GM10248 (cell line): ENCODE results near the gene ZPR1.

Experiments used
- CTCF ChIA-PET: fragments of 300-600 bp; sonication (Branson Sonifier 250); formaldehyde crosslinking; extraction: SDS; loops from one replicate; lab custom pipeline; 2021; ENCODE audit warnings: antibody characterized with exemption; lab: Yijun Ruan, JAX
- POLR2A ChIA-PET: fragments of 350-650 bp; sonication (Branson Sonifier 250); formaldehyde crosslinking; extraction: SDS; loops from one replicate; lab custom pipeline; 2020; ENCODE audit warnings: antibody characterized with exemption; lab: Yijun Ruan, JAX
- DNase-seq: peaks from one replicate; pipeline ENCODE4 v3.0.0; 2012; ENCODE audit errors: extremely low spot score
- TF ChIP-seq, protein P1 (sequence below): IDR thresholded peaks from 2 replicates; pipeline ENCODE4 v1.5.1; 2012; ENCODE audit warnings: mild to moderate bottlenecking, low read depth; ENCODE audit errors: extremely low read depth, missing control alignments, control extremely low read depth

ZPR1 gene

DNA sequence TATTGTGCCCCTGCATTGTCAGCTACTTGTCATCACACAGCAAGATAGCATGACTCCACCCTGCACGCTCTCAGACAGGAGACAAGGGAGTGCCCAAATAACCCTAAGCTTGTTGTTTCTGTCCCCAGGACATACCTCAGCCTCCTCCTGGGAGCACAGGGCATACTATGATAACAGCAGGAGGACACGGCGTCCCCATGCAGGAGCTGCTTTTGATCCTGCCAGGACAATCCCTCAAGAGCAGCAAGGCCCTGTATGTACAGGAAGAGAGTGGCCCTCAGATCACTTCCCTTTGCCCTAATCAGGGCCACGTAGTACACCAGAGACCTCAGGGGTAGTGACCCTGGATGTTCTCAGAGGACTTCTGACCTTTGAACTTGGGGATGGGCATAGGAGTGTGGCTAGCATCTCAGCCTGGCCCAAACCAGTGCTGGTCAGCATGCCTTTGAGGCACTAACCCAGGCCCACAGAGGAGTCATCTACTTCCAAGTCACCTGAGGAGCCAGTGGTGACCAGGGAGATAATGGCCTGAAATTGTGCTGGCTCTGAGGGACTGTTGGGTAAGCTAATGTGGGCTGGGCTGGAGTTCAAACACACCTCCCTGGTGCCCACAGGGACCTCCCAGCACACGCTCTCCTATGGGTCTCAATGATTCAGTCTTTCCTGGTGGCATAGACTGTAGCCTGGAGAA, 26.1 kb upstream of the ZPR1 start:
- POLR2A ChIA-PET = no interaction called here
- TF ChIP-seq, protein P1, sequence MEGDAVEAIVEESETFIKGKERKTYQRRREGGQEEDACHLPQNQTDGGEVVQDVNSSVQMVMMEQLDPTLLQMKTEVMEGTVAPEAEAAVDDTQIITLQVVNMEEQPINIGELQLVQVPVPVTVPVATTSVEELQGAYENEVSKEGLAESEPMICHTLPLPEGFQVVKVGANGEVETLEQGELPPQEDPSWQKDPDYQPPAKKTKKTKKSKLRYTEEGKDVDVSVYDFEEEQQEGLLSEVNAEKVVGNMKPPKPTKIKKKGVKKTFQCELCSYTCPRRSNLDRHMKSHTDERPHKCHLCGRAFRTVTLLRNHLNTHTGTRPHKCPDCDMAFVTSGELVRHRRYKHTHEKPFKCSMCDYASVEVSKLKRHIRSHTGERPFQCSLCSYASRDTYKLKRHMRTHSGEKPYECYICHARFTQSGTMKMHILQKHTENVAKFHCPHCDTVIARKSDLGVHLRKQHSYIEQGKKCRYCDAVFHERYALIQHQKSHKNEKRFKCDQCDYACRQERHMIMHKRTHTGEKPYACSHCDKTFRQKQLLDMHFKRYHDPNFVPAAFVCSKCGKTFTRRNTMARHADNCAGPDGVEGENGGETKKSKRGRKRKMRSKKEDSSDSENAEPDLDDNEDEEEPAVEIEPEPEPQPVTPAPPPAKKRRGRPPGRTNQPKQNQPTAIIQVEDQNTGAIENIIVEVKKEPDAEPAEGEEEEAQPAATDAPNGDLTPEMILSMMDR = no peak
- CTCF ChIA-PET = interaction anchor here (0.6 to 2.6 kb wide), 4 partner anchors 9 to 29 kb away, joined by 3 to 14 read pairs (median 4); partner anchors contain the start of genes APOA4 and APOA5
- DNase-seq = no peak

DNA sequence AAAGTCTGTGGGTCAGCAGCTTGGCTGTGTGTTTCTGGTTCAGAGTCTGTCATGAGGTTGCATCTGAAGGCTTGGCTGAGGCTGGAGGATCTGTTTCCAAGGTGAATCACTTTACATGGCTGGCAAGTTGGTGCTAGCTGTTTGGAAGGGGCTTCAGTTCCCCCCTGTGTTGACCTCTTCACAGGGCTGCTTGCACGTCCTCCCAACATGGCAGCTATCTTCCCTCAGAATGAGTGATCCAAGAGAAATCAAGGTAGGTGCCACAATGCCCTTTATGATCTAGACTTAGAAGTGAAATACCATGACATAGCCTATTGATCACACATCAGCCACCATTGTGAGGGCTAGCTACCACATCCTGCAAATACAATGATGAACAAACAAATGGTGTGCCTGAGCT, 25.3 kb upstream of the ZPR1 start:
- POLR2A ChIA-PET = no interaction called here
- CTCF ChIA-PET = interaction anchor here (0.6 to 2.6 kb wide), 8 partner anchors 10 to 67 kb away, joined by 3 to 14 read pairs (median 4); partner anchors contain the start of genes APOA4 and APOA5
- TF ChIP-seq, protein P1 = no peak
- DNase-seq = no peak

DNA sequence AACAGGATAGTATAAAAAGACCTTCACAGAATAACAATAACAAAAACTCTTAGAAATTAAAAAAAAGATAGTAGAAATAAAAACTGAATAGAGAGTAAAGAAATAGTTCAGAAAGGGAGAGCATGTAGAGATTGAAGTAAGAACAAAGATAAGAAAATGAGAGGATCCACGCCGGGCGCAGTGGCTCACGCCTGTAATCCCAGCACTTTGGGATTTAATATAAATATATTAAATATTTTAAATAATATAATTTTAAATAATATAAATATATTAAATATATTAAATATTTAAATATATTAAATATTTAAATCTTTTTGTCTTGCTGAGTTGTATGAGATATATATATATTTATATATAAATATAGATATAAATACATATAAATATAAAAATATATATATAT, 24.3 kb upstream of the ZPR1 start:
- no peak for DNase-seq
- ChIA-PET CTCF (interaction anchor here (0.9 to 2.0 kb wide), 6 partner anchors 11 to 68 kb away, joined by 3 to 5 read pairs (median 4); partner anchors contain the start of gene APOA4), POLR2A (no interaction called here)
- TF ChIP-seq, protein P1 = no peak

DNA sequence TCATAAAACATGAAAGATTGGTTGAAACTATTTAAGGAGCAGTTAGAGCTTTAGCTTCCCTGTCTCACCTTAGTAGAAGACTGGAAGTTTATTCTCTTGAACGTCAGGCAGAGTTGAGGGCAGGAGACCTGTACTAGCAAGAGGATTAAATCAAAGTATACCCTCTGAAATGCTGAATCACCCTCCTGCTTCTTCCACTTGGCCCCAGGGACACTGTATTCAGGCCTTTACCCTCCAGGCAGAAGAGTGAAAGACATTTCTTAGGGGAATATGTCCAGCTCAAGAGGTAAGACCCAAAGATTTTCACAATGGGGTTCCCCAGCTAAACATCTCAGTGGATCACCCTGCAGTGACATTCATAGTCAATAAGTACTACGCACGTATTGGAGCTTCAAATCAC, 23.4 kb upstream of the ZPR1 start:
- POLR2A ChIA-PET = no interaction called here
- TF ChIP-seq, protein P1 = no peak
- DNase-seq = no peak
- CTCF ChIA-PET = interaction anchor here (1.3 to 2.2 kb wide), 4 partner anchors 15 to 294 kb away, joined by 5 to 8 read pairs (median 6); partner anchors contain the start of gene APOA5

DNA sequence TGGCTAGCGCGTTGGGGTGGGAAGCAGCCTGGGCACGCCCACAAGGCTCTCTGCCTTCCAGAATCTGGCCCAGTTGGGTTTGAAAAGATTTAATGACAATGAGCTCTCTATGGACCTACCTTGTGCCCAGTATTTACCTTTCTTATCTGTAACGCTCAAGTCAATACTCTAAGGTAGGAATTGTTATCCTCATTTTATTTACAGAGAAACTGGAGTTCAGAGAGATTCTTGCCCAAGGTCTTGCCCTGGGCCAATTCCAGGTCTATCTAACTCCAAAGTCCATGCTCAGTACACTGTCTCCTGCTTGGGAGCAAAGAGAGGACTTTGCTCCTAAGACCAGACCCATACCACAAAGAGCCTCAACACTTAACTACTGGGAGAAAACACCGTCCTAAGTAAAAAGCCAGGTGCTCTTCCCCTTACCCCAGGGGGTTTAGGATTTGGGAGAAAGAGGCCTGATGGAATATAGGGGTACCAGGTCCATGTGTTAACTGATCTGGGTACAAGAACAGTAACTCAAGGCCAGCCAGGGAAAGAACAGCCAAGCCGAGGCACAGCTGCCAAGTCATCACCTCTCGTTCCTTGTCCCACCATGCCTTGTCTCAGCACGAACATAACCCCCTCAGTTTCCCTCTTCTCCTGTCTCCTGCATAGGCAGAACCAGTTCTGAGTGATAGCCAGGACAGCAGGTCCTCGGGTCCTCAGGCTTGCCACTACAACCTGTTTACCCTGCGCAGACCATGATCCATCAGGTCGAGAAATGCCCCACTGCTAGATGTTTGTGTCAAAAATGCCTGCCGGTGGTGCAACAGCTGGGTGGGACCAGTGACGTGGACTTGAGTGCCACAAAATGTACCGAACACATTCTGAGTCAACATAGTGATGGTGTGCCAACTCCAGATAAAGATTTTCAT, 20.7 kb upstream of the ZPR1 start:
- TF ChIP-seq, protein P1 = no peak
- POLR2A ChIA-PET = no interaction called here
- no peak for DNase-seq
- CTCF ChIA-PET = no interaction called here

DNA sequence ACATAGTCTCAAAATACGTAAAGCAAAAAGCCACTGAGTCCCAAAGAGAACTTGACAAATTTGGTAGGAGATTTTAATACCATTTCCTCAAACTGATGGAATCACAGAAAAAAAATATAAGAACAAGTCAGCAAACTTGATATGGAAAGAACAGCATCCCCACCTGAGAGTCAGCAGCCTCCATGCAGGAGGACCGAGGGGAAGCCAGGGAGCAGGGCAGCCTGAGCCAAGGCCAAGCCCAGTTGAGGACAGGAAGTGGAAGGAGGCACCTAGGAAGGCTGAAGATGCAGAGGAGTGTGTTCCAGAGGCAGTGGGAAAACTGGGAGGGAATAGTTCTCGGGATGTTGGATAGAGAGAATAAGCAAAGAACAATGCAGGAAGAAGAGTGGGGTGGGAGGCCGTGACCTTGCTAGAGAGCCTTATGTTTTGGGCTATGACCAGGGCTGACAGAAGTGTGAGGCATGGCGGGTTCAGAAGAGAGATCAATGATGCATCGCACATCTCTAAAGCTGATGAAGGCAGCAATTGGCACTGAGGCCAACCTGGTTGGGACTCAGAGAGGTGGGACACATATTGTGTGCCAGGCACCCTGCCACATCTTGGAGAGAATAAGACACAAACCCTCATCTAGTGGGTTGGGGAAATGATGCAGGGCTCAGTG, 19.9 kb upstream of the ZPR1 start:
- no peak for DNase-seq
- ChIA-PET CTCF (no interaction called here), POLR2A (no interaction called here)
- TF ChIP-seq, protein P1 = no peak
